ENCODE measurements around the gene RNF123.
A peak's percentile ranks its signal among the peaks of the same experiment; 100 is the strongest.

RNF123 gene

GRCh38 chr3:49721896-49722781 lies 32.8 kb downstream of the RNF123 start:
- peak overlapping the region; percentile 76 for H3K4me3 ChIP-seq (replicated peaks; ENCODE audit: insufficient read depth, low read length)

GRCh38 chr3:49722896-49723295 lies 33.5 kb downstream of the RNF123 start:
- Histone ChIP-seq H3K4me3 (replicated peaks; ENCODE audit: insufficient read depth, low read length) (peak overlapping the region; percentile 76), H3K27ac (replicated peaks) (peak overlapping the region; percentile 96), H3K27me3 (ENCODE audit: insufficient read depth, poor library complexity, severe bottlenecking) (no peaks in the 10 kb centered on the region)
- DNase-seq (ENCODE audit: low read depth in 1 of 2, low spot score in 1 of 2) = no peak
- no peak for TF ChIP-seq GABPA (IDR thresholded peaks at IDR 0.05; ENCODE audit: low read depth)
- TF ChIP-seq REST (IDR thresholded peaks at IDR 0.05; ENCODE audit: insufficient replicate concordance, low read depth) = no peak
- TF ChIP-seq SPI1 (IDR thresholded peaks at IDR 0.05; ENCODE audit: borderline replicate concordance, low read depth) = no peak

More at GRCh38 chr3:49721896-49722781, 32.8 kb downstream of the RNF123 start:
- H3K27ac ChIP-seq (replicated peaks) = no peak overlapping the region
- H3K27me3 ChIP-seq (ENCODE audit: insufficient read depth, poor library complexity, severe bottlenecking) = no peaks in the 10 kb centered on the region
- TF ChIP-seq CTCF (IDR thresholded peaks at IDR 0.05; ENCODE audit: insufficient read depth, low read length) = no peak
- TF ChIP-seq POLR2AphosphoS5 (IDR thresholded peaks at IDR 0.05; ENCODE audit: low read depth) = no peak; the same call in 1 of the 2 replicates
- no peak for TF ChIP-seq GABPA (IDR thresholded peaks at IDR 0.05; ENCODE audit: low read depth)
- TF ChIP-seq REST (IDR thresholded peaks at IDR 0.05; ENCODE audit: insufficient replicate concordance, low read depth) = no peak
- TF ChIP-seq SPI1 (IDR thresholded peaks at IDR 0.05; ENCODE audit: borderline replicate concordance, low read depth) = no peak
- no peak for DNase-seq (ENCODE audit: low read depth in 1 of 2, low spot score in 1 of 2)

GRCh38 chr3:49723296-49723627 lies 33.9 kb downstream of the RNF123 start:
- TF ChIP-seq SPI1 (IDR thresholded peaks at IDR 0.05; ENCODE audit: borderline replicate concordance, low read depth) = no peak
- no peak for TF ChIP-seq CTCF (IDR thresholded peaks at IDR 0.05; ENCODE audit: insufficient read depth, low read length)
- TF ChIP-seq POLR2AphosphoS5 (IDR thresholded peaks at IDR 0.05; ENCODE audit: low read depth) = no peak
- no peak for TF ChIP-seq GABPA (IDR thresholded peaks at IDR 0.05; ENCODE audit: low read depth)
- TF ChIP-seq REST (IDR thresholded peaks at IDR 0.05; ENCODE audit: insufficient replicate concordance, low read depth) = no peak
- peak overlapping the region; percentile 96 for H3K27ac ChIP-seq (replicated peaks)
- DNase-seq (ENCODE audit: low read depth in 1 of 2, low spot score in 1 of 2) = peak in 1 of 2 experiments; percentile 71
- peak overlapping the region; percentile 76 for H3K4me3 ChIP-seq (replicated peaks; ENCODE audit: insufficient read depth, low read length)
- H3K27me3 ChIP-seq (ENCODE audit: insufficient read depth, poor library complexity, severe bottlenecking) = no peaks in the 10 kb centered on the region

Data from HL-60 (cell line).